ENCODE measurements around the gene BIN1. TPM values are rescaled to one million over a fixed set of nuclear protein-coding genes. Genes with fewer than 3 reads are reported as not detected.

The BIN1 gene
- total RNA-seq, 6 experiments from 2014 or later: 22.6 to 26.1 (median 23.5) TPM

GRCh38 chr2:127137741-127138140, 30.8 kb upstream of the BIN1 start:
- Mint-ChIP-seq H3K27ac (no peak overlapping the region), H3K9me3 (peaks cover 7% of the 10 kb centered on the region), H3K36me3 (ENCODE audit: low read depth) (peaks cover 8% of the 10 kb centered on the region; the same call in 1 of the 2 replicates), H3K4me3 (no peak overlapping the region), H3K4me1 (ENCODE audit: low read depth) (peaks cover 3% of the 10 kb centered on the region), H3K27me3 (ENCODE audit: insufficient read depth) (peaks cover 11% of the 10 kb centered on the region)
- TF ChIP-seq, protein P1, sequence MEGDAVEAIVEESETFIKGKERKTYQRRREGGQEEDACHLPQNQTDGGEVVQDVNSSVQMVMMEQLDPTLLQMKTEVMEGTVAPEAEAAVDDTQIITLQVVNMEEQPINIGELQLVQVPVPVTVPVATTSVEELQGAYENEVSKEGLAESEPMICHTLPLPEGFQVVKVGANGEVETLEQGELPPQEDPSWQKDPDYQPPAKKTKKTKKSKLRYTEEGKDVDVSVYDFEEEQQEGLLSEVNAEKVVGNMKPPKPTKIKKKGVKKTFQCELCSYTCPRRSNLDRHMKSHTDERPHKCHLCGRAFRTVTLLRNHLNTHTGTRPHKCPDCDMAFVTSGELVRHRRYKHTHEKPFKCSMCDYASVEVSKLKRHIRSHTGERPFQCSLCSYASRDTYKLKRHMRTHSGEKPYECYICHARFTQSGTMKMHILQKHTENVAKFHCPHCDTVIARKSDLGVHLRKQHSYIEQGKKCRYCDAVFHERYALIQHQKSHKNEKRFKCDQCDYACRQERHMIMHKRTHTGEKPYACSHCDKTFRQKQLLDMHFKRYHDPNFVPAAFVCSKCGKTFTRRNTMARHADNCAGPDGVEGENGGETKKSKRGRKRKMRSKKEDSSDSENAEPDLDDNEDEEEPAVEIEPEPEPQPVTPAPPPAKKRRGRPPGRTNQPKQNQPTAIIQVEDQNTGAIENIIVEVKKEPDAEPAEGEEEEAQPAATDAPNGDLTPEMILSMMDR (IDR thresholded peaks at IDR 0.05): no peak
- no peak for DNase-seq

DNA sequence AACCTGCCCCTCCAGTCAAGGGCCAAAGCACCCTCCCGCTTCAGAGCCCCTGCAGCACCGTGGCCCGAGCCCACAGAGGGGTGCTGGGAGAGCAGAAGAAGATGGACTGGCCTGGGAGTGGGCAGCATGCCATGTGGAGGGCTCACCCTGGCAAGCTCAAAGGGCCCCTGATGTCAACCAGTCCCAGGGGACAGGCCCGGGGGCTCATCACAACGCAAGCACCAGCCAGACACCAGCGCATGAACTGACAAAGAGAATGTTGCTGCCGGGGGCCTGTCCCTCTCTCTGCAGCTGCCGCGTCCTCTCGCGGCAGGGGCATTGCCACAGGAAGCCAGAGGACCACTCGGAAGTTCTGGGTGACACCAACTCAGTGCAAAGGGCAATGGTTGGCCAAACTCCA, 30.3 kb upstream of the BIN1 start:
- H3K4me1 Mint-ChIP-seq (ENCODE audit: low read depth): no peaks in the 10 kb centered on the region
- H3K36me3 Mint-ChIP-seq (ENCODE audit: low read depth): peaks cover 8% of the 10 kb centered on the region; the same call in 1 of the 2 replicates
- H3K4me3 Mint-ChIP-seq: no peak overlapping the region
- H3K9me3 Mint-ChIP-seq: peaks cover 7% of the 10 kb centered on the region
- TF ChIP-seq, protein P1 (IDR thresholded peaks at IDR 0.05): no peak
- H3K27ac Mint-ChIP-seq: no peak overlapping the region
- peaks cover 11% of the 10 kb centered on the region for H3K27me3 Mint-ChIP-seq (ENCODE audit: insufficient read depth)
- no peak for DNase-seq

GRCh38 chr2:127134833-127135830, 28.2 kb upstream of the BIN1 start:
- Mint-ChIP-seq H3K9me3 (peaks cover 7% of the 10 kb centered on the region), H3K27ac (no peak overlapping the region), H3K36me3 (ENCODE audit: low read depth) (peaks cover 8% of the 10 kb centered on the region; the same call in 1 of the 2 replicates), H3K4me1 (ENCODE audit: low read depth) (no peaks in the 10 kb centered on the region), H3K4me3 (no peak overlapping the region), H3K27me3 (ENCODE audit: insufficient read depth) (peaks cover 11% of the 10 kb centered on the region)
- DNase-seq: no peak
- TF ChIP-seq, protein P1 (IDR thresholded peaks at IDR 0.05): no peak

DNA sequence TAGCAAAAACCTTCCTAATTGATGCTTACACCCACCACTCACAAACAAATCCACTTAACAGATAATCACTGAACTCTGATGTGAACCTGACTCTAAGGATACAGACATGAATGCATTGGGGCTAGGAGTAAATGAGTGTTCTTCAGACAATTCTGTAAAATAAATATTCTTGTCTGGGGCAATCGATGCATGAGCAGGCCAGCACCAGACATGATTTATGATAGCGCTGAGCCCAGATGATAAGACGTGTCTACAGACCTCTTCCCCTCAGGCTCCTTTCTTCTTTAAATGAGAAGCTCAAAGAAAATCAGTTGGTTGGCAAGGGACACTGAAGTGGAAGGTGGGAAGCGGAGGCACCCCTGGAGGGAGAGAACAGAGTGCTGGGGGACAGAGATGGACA, 27.3 kb upstream of the BIN1 start:
- Mint-ChIP-seq H3K4me1 (ENCODE audit: low read depth) (no peaks in the 10 kb centered on the region), H3K36me3 (ENCODE audit: low read depth) (peaks cover 2% of the 10 kb centered on the region; the same call in 1 of the 2 replicates), H3K9me3 (peaks cover 1% of the 10 kb centered on the region), H3K27me3 (ENCODE audit: insufficient read depth) (peaks cover 11% of the 10 kb centered on the region), H3K4me3 (no peak overlapping the region), H3K27ac (no peak overlapping the region)
- no peak for DNase-seq
- TF ChIP-seq, protein P1 (IDR thresholded peaks at IDR 0.05): no peak

DNA sequence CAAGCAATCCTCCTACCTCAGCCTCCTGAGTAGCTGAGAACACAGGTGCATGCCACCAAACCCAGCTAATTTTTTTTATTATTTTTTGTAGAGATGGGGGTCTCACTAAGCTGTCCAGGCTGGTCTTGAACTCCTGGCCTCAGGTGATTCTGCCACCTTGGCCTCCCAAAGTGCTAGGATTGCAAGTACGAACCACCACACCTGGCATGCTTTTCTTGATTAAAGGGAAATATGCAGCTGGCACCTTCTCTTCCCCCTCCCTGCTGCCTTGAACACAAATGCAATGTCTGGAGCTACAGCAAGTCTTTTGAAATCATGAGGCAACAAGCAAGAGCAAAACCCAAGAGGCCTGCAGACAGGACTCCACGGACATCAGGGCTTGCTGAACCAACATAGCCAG, 26.8 kb upstream of the BIN1 start:
- no peak overlapping the region for H3K27ac Mint-ChIP-seq
- TF ChIP-seq, protein P1 (IDR thresholded peaks at IDR 0.05): no peak
- 0 out of 2 replicates have a peak, but pooled peaks cover under 1% of the 10 kb centered on the region for H3K4me1 Mint-ChIP-seq (ENCODE audit: low read depth)
- H3K9me3 Mint-ChIP-seq: no peaks in the 10 kb centered on the region
- no peak overlapping the region for H3K4me3 Mint-ChIP-seq
- H3K27me3 Mint-ChIP-seq (ENCODE audit: insufficient read depth): peaks cover 11% of the 10 kb centered on the region
- no peaks in the 10 kb centered on the region for H3K36me3 Mint-ChIP-seq (ENCODE audit: low read depth)
- no peak for DNase-seq

Measured in HFFc6 (cell line).